Chondrocyte (in vitro differentiated cells): ENCODE measurements around the gene TMPRSS9. TPM values are rescaled to one million over a fixed set of nuclear protein-coding genes. Genes with fewer than 3 reads are reported as not detected.

Experiments used
- DNase-seq: peaks from one replicate; pipeline ENCODE4 v3.0.0; 2021; ENCODE audit warnings: mixed read lengths, low spot score
- H3K27ac Mint-ChIP-seq: one replicate; pipeline ENCODE4 v1.8.0; 2021; ENCODE audit warnings: mild to moderate bottlenecking, moderate library complexity, mixed read lengths; ENCODE audit not compliant: unreplicated experiment
- H3K27me3 Mint-ChIP-seq: 2 replicates; pipeline ENCODE4 v1.8.0; 2021; ENCODE audit warnings: low read depth, mixed read lengths
- H3K36me3 Mint-ChIP-seq: 2 replicates; pipeline ENCODE4 v1.8.0; 2021; ENCODE audit warnings: low read depth, mixed read lengths
- H3K4me1 Mint-ChIP-seq: 2 replicates; pipeline ENCODE4 v1.8.0; 2021; ENCODE audit warnings: low read depth, mild to moderate bottlenecking, mixed read lengths
- H3K4me3 Mint-ChIP-seq: one replicate; pipeline ENCODE4 v1.8.0; 2021; ENCODE audit warnings: mild to moderate bottlenecking, moderate library complexity, mixed read lengths; ENCODE audit not compliant: unreplicated experiment
- H3K9me3 Mint-ChIP-seq: 2 replicates; pipeline ENCODE4 v1.8.0; 2021; ENCODE audit warnings: low read depth, mixed read lengths
- CTCF ChIP-seq: fragments of 200-600 bp; sonication (generic); IDR thresholded peaks from 2 replicates; pipeline ENCODE4 v1.5.0; 2021; ENCODE audit warnings: antibody characterized with exemption, mild to moderate bottlenecking, moderate library complexity
- total RNA-seq: library from RNA; stranded (reverse); gene quantifications from 3 replicates; pipeline ENCODE4 v1.2.1, GENCODE V29; 2021

The TMPRSS9 gene
- total RNA-seq, 1 donor from 2014 or later: 0.15 TPM

- no peak for DNase-seq
- H3K9me3 Mint-ChIP-seq: no peaks in the 10 kb centered on the region
- peaks cover 5% of the 10 kb centered on the region for H3K36me3 Mint-ChIP-seq
- TF ChIP-seq CTCF: no peak
- H3K4me1 Mint-ChIP-seq: peaks cover 7% of the 10 kb centered on the region
- no peak overlapping the region for H3K4me3 Mint-ChIP-seq
- H3K27me3 Mint-ChIP-seq: no peaks in the 10 kb centered on the region
- peak overlapping the region; percentile 17 for H3K27ac Mint-ChIP-seq
Measured at GRCh38 chr19:2431318-2432055, 71.4 kb downstream of the TMPRSS9 start.

GRCh38 chr19:2432131-2432848 lies 72.2 kb downstream of the TMPRSS9 start:
- Mint-ChIP-seq H3K27ac (no peak overlapping the region), H3K27me3 (no peaks in the 10 kb centered on the region), H3K36me3 (peaks cover 5% of the 10 kb centered on the region), H3K4me1 (peaks cover 4% of the 10 kb centered on the region), H3K9me3 (no peaks in the 10 kb centered on the region), H3K4me3 (no peak overlapping the region)
- no peak for DNase-seq
- TF ChIP-seq CTCF: no peak

- H3K27ac Mint-ChIP-seq: peak overlapping the region; percentile 17
- no peaks in the 10 kb centered on the region for H3K9me3 Mint-ChIP-seq
- peaks cover 5% of the 10 kb centered on the region for H3K36me3 Mint-ChIP-seq
- H3K27me3 Mint-ChIP-seq: no peaks in the 10 kb centered on the region
- H3K4me3 Mint-ChIP-seq: no peak overlapping the region
- no peak for DNase-seq
- no peaks in the 10 kb centered on the region for H3K4me1 Mint-ChIP-seq
- no peak for TF ChIP-seq CTCF
Measured at GRCh38 chr19:2433854-2434253, 73.8 kb downstream of the TMPRSS9 start.

GRCh38 chr19:2434267-2434666 lies 74.2 kb downstream of the TMPRSS9 start:
- no peak for DNase-seq
- Mint-ChIP-seq H3K27ac (no peak overlapping the region), H3K36me3 (peaks cover 5% of the 10 kb centered on the region), H3K4me3 (no peak overlapping the region), H3K9me3 (no peaks in the 10 kb centered on the region), H3K27me3 (no peaks in the 10 kb centered on the region), H3K4me1 (no peaks in the 10 kb centered on the region)
- no peak for TF ChIP-seq CTCF

- no peaks in the 10 kb centered on the region for H3K27me3 Mint-ChIP-seq
- no peak overlapping the region for H3K27ac Mint-ChIP-seq
- H3K9me3 Mint-ChIP-seq: no peaks in the 10 kb centered on the region
- H3K4me1 Mint-ChIP-seq: no peaks in the 10 kb centered on the region
- no peak overlapping the region for H3K4me3 Mint-ChIP-seq
- DNase-seq: no peak
- peaks cover 3% of the 10 kb centered on the region for H3K36me3 Mint-ChIP-seq
- no peak for TF ChIP-seq CTCF
Measured at GRCh38 chr19:2434721-2435265, 74.7 kb downstream of the TMPRSS9 start.
